Measurements from ENCODE around the gene SH3BGR.

SH3BGR gene

GRCh38 chr21:39519835-39520234 lies 68.1 kb downstream of the SH3BGR start:
- Histone ChIP-seq H3K9ac (ENCODE audit: low read depth, low read length) (no peak overlapping the region), H3K36me3 (ENCODE audit: insufficient read depth, low read depth, low read length) (no peaks in the 10 kb centered on the region), H3K9me3 (ENCODE audit: insufficient read depth, low read depth, low read length) (no peaks in the 10 kb centered on the region), H3K27me3 (ENCODE audit: insufficient read depth, low read length) (no peaks in the 10 kb centered on the region), H3K27ac (ENCODE audit: low read length) (no peak overlapping the region), H3K4me1 (ENCODE audit: insufficient read depth, low read length) (peaks cover 7% of the 10 kb centered on the region; the same call in 1 of the 2 replicates), H3K4me3 (ENCODE audit: low read length) (no peak overlapping the region)

DNA sequence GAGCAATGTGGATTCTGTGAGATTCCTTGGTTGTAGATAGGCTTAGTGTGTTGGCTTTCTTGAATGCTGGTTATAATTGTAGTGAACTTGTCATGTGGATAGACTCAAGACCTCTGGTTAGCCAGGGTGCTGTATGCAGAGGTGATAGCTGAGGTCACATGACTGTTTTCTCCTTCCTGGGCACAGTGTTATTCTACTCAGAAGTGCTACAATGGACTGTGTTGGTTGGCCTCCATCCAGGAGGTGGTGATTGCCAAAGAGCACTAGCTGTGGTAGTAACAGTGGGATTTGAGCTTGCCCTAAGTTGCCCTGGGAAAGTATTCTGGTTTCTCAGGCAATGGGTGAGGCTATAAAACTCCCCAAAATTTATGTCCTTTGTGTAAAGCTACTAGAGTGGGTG lies 71.6 kb downstream of the SH3BGR start:
- H3K27me3 ChIP-seq (ENCODE audit: insufficient read depth, low read length): no peaks in the 10 kb centered on the region
- no peaks in the 10 kb centered on the region for H3K36me3 ChIP-seq (ENCODE audit: insufficient read depth, low read depth, low read length)
- no peak overlapping the region for H3K9ac ChIP-seq (ENCODE audit: low read depth, low read length)
- no peaks in the 10 kb centered on the region for H3K9me3 ChIP-seq (ENCODE audit: insufficient read depth, low read depth, low read length)
- no peak overlapping the region for H3K27ac ChIP-seq (ENCODE audit: low read length)
- H3K4me3 ChIP-seq (ENCODE audit: low read length): no peak overlapping the region
- peaks cover 3% of the 10 kb centered on the region; the same call in 1 of the 2 replicates for H3K4me1 ChIP-seq (ENCODE audit: insufficient read depth, low read length)

DNA sequence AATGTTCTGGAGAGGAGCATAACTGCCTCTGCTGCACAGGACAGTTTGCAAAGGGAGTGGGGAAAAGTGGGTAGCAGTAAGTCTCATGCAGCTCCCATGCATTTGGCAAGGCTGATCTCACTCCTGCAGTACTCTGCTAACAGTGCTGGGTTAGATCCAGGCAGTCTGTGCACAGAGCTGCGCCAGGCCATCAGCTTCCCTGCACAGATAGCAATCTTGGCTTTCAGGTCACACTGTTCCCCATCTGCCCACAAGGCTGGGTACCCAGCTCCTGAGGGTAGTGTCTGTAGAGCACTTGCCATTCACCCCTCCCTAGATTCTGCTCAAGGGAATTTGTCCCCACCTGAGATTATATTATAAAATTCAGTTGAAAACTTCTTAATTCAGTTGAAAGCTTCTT lies 72.1 kb downstream of the SH3BGR start:
- no peak overlapping the region for H3K27ac ChIP-seq (ENCODE audit: low read length)
- H3K4me1 ChIP-seq (ENCODE audit: insufficient read depth, low read length): no peaks in the 10 kb centered on the region; the same call in 1 of the 2 replicates
- H3K27me3 ChIP-seq (ENCODE audit: insufficient read depth, low read length): no peaks in the 10 kb centered on the region
- H3K9me3 ChIP-seq (ENCODE audit: insufficient read depth, low read depth, low read length): no peaks in the 10 kb centered on the region
- no peak overlapping the region for H3K9ac ChIP-seq (ENCODE audit: low read depth, low read length)
- no peak overlapping the region for H3K4me3 ChIP-seq (ENCODE audit: low read length)
- H3K36me3 ChIP-seq (ENCODE audit: insufficient read depth, low read depth, low read length): no peaks in the 10 kb centered on the region

- Histone ChIP-seq H3K36me3 (ENCODE audit: insufficient read depth, low read depth, low read length) (no peaks in the 10 kb centered on the region), H3K27ac (ENCODE audit: low read length) (no peak overlapping the region), H3K9ac (ENCODE audit: low read depth, low read length) (no peak overlapping the region), H3K9me3 (ENCODE audit: insufficient read depth, low read depth, low read length) (no peaks in the 10 kb centered on the region), H3K4me3 (ENCODE audit: low read length) (no peak overlapping the region), H3K4me1 (ENCODE audit: insufficient read depth, low read length) (no peaks in the 10 kb centered on the region), H3K27me3 (ENCODE audit: insufficient read depth, low read length) (no peaks in the 10 kb centered on the region)
Measured at GRCh38 chr21:39525129-39525528, 73.4 kb downstream of the SH3BGR start.

DNA sequence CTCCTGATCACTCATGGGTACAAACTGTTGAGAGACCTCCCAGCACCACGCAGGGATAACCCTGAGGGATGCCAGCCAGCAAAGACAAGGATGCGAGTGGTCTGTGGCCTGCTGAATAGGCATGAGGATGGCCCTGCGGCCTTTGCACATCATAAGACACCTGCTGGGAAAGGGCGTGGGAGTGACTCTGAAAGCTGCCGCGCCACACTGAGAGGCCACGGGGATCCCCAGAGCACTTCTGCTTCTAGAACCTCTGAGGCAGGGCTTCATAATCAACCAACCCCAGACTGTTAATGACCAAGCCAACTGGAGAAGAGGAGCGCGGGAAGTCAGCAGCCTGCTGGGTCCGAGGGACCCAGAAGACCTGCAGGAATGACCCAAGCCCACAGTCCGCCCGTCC lies 73.8 kb downstream of the SH3BGR start:
- Histone ChIP-seq H3K9ac (ENCODE audit: low read depth, low read length) (no peak overlapping the region), H3K4me1 (ENCODE audit: insufficient read depth, low read length) (no peaks in the 10 kb centered on the region), H3K36me3 (ENCODE audit: insufficient read depth, low read depth, low read length) (no peaks in the 10 kb centered on the region), H3K27me3 (ENCODE audit: insufficient read depth, low read length) (no peaks in the 10 kb centered on the region), H3K9me3 (ENCODE audit: insufficient read depth, low read depth, low read length) (no peaks in the 10 kb centered on the region), H3K4me3 (ENCODE audit: low read length) (no peak overlapping the region), H3K27ac (ENCODE audit: low read length) (no peak overlapping the region)

GRCh38 chr21:39527067-39527595 lies 75.4 kb downstream of the SH3BGR start:
- no peaks in the 10 kb centered on the region for H3K27me3 ChIP-seq (ENCODE audit: insufficient read depth, low read length)
- no peaks in the 10 kb centered on the region for H3K9me3 ChIP-seq (ENCODE audit: insufficient read depth, low read depth, low read length)
- no peak overlapping the region for H3K9ac ChIP-seq (ENCODE audit: low read depth, low read length)
- no peaks in the 10 kb centered on the region for H3K4me1 ChIP-seq (ENCODE audit: insufficient read depth, low read length)
- no peaks in the 10 kb centered on the region for H3K36me3 ChIP-seq (ENCODE audit: insufficient read depth, low read depth, low read length)
- no peak overlapping the region for H3K4me3 ChIP-seq (ENCODE audit: low read length)
- no peak overlapping the region for H3K27ac ChIP-seq (ENCODE audit: low read length)

DNA sequence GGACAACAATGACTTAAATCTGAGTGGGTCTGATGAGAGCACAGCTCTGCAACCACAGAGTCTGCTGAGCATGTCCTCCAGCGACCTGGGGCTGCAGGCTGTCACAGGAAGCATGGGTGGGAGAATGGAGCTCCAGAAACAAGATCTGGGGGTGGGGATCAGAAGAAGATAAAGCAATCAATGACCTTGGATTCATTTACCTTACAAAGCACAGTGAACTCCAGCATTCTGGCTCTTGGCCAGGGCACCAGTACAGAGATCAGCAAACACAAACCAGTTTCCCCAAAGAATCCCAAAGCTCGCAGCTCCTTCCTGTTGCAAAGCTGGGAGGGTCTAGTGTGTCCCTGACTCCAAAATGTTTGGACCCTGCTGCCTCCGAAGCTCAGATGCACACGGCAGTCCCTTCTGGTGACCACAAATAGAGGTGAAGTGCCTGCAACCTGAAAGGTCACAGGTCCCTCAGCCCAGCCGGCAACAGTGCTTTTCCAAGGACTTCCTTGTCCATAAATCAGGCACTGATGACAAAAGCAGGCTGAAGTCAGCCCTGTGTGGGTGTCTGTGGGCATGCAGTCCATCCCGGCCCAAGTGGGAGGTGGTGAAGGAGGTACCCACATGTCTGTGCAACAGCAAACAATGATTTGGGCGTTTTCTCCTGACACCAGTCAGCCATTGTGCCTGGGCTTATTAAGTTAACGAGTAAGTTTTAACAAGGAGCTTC lies 76.1 kb downstream of the SH3BGR start:
- Histone ChIP-seq H3K4me1 (ENCODE audit: insufficient read depth, low read length) (no peaks in the 10 kb centered on the region), H3K9me3 (ENCODE audit: insufficient read depth, low read depth, low read length) (no peaks in the 10 kb centered on the region), H3K27ac (ENCODE audit: low read length) (no peak overlapping the region), H3K36me3 (ENCODE audit: insufficient read depth, low read depth, low read length) (no peaks in the 10 kb centered on the region), H3K4me3 (ENCODE audit: low read length) (no peak overlapping the region), H3K27me3 (ENCODE audit: insufficient read depth, low read length) (no peaks in the 10 kb centered on the region), H3K9ac (ENCODE audit: low read depth, low read length) (no peak overlapping the region)

DNA sequence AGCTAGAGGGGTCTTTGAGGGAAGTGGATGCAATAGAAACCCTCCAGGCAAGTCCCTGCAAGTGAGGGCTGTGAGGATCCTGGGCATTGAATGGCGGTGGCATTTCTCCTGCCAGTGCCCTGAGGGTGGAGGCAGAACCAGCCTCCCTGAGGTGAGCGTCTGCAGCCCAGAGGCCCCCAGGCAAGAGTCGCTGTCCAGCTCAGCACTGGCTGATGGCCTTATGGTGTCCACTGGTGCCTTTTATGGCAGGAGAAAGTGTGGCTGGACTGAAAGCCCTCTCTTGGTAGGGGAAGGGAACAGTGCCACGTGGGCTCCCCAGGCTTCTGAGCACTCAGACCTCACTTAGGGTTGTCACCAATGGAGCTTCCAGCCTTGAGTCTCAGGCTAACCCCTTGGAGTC lies 77.3 kb downstream of the SH3BGR start:
- H3K4me1 ChIP-seq (ENCODE audit: insufficient read depth, low read length): no peaks in the 10 kb centered on the region
- H3K4me3 ChIP-seq (ENCODE audit: low read length): no peak overlapping the region
- H3K27me3 ChIP-seq (ENCODE audit: insufficient read depth, low read length): no peaks in the 10 kb centered on the region
- H3K9ac ChIP-seq (ENCODE audit: low read depth, low read length): no peak overlapping the region
- no peak overlapping the region for H3K27ac ChIP-seq (ENCODE audit: low read length)
- H3K9me3 ChIP-seq (ENCODE audit: insufficient read depth, low read depth, low read length): no peaks in the 10 kb centered on the region
- no peaks in the 10 kb centered on the region for H3K36me3 ChIP-seq (ENCODE audit: insufficient read depth, low read depth, low read length)

- no peak overlapping the region for H3K4me3 ChIP-seq (ENCODE audit: low read length)
Measured at GRCh38 chr21:39531064-39531463, 79.3 kb downstream of the SH3BGR start.

GRCh38 chr21:39531840-39532239 lies 80.1 kb downstream of the SH3BGR start:
- Histone ChIP-seq H3K4me3 (ENCODE audit: low read length) (no peak overlapping the region), H3K4me1 (ENCODE audit: insufficient read depth, low read length) (peaks cover 8% of the 10 kb centered on the region; the same call in 1 of the 2 replicates), H3K27ac (ENCODE audit: low read length) (no peak overlapping the region), H3K9ac (ENCODE audit: low read depth, low read length) (no peak overlapping the region), H3K27me3 (ENCODE audit: insufficient read depth, low read length) (no peaks in the 10 kb centered on the region), H3K36me3 (ENCODE audit: insufficient read depth, low read depth, low read length) (no peaks in the 10 kb centered on the region), H3K9me3 (ENCODE audit: insufficient read depth, low read depth, low read length) (no peaks in the 10 kb centered on the region)

More at GRCh38 chr21:39531064-39531463, 79.3 kb downstream of the SH3BGR start:
- Histone ChIP-seq H3K9me3 (ENCODE audit: insufficient read depth, low read depth, low read length) (no peaks in the 10 kb centered on the region), H3K4me1 (ENCODE audit: insufficient read depth, low read length) (peaks cover 5% of the 10 kb centered on the region; the same call in 1 of the 2 replicates), H3K36me3 (ENCODE audit: insufficient read depth, low read depth, low read length) (no peaks in the 10 kb centered on the region), H3K27ac (ENCODE audit: low read length) (no peak overlapping the region), H3K9ac (ENCODE audit: low read depth, low read length) (no peak overlapping the region), H3K27me3 (ENCODE audit: insufficient read depth, low read length) (no peaks in the 10 kb centered on the region)

DNA sequence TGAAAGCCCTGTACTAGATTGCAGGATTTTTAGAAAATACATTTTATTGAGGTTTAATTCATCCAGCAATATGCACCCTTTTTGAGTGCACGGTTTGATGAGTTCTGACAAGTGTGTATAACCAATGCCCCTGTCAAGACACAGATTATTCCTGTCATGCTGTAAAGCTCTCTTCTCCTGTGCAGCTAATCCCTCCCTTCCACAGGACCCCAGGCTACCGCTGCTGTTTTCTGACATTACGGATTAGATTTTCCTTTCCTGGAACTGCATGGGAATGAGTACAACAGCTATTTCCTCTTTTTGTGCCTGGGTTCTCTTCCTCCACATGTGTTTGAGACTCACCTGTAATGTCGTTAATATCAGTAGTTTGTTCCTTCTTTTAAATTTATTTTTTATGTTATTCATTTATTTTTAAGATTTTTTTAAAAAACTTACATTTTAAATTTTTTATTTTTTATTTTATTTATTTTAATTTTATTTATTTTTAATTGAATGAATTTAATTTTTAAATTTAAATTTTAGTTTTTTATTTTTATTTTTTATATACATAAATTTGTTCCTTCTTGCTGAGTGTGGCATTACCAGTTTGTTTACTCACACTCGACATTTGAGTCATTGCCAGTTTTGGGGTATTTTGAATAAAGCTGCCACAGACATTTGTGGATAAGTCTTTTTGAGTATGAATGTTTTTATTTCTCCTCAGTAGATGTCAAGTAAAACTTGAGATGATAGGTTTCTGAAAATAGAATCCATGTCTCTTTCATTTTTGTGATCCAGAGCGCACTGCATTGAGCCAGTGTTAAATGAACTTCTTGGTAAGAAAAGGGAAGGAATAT lies 82.0 kb downstream of the SH3BGR start:
- Histone ChIP-seq H3K36me3 (ENCODE audit: insufficient read depth, low read depth, low read length) (no peaks in the 10 kb centered on the region; the same call in 1 of the 2 replicates), H3K27me3 (ENCODE audit: insufficient read depth, low read length) (no peaks in the 10 kb centered on the region), H3K4me1 (ENCODE audit: insufficient read depth, low read length) (peaks cover 23% of the 10 kb centered on the region), H3K4me3 (ENCODE audit: low read length) (no peak overlapping the region), H3K9ac (ENCODE audit: low read depth, low read length) (no peak overlapping the region), H3K9me3 (ENCODE audit: insufficient read depth, low read depth, low read length) (peaks cover 3% of the 10 kb centered on the region), H3K27ac (ENCODE audit: low read length) (no peak overlapping the region)

All from iPS-20b (cell line).